ENCODE results near the gene SLC12A8. TPM values are rescaled to one million over a fixed set of nuclear protein-coding genes. Genes with fewer than 3 reads are reported as not detected.

Gene SLC12A8
- polyA plus RNA-seq, 1 experiment, result 8.4 TPM

DNA sequence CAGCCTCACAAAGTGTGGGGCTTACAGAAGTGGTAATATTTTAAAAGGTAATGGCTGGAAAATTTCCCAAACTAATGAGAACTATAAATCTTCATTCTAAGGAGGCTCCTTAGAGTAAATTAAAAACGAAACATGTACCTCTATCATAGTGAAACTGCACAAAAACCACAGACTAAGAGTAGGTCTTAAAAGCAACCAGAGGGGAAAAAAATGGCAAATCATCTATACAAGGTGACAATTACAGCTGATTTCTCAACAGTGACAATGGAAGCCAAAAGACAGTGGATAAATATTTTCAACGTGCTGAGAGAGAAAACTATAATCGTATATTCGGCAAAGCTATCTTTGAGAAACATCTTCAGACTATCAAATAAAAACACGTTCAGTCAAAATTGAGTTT is 177.3 kb downstream of the SLC12A8 start:
- Histone ChIP-seq H3K27me3 (ENCODE audit: control insufficient read depth, insufficient read depth, low read length) (no peaks in the 10 kb centered on the region), H3K4me3 (ENCODE audit: low read depth, low read length) (no peak overlapping the region), H3K36me3 (ENCODE audit: control insufficient read depth, insufficient read depth, low read length) (peaks cover 5% of the 10 kb centered on the region)
- TF ChIP-seq, protein P1, sequence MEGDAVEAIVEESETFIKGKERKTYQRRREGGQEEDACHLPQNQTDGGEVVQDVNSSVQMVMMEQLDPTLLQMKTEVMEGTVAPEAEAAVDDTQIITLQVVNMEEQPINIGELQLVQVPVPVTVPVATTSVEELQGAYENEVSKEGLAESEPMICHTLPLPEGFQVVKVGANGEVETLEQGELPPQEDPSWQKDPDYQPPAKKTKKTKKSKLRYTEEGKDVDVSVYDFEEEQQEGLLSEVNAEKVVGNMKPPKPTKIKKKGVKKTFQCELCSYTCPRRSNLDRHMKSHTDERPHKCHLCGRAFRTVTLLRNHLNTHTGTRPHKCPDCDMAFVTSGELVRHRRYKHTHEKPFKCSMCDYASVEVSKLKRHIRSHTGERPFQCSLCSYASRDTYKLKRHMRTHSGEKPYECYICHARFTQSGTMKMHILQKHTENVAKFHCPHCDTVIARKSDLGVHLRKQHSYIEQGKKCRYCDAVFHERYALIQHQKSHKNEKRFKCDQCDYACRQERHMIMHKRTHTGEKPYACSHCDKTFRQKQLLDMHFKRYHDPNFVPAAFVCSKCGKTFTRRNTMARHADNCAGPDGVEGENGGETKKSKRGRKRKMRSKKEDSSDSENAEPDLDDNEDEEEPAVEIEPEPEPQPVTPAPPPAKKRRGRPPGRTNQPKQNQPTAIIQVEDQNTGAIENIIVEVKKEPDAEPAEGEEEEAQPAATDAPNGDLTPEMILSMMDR (IDR thresholded peaks at IDR 0.05; ENCODE audit: insufficient read depth, low read depth, low read length), result no peak
- no peak for DNase-seq (ENCODE audit: low read depth)
- CTCF ChIA-PET, result interaction anchor here (0.9 kb wide), 1 partner anchor 10 kb away, joined by 3 read pairs; no protein-coding TSS in a partner anchor
- POLR2A ChIA-PET, result interaction anchor here (0.7 kb wide), 1 partner anchor 500 kb away, joined by 3 read pairs; no protein-coding TSS in a partner anchor

DNA sequence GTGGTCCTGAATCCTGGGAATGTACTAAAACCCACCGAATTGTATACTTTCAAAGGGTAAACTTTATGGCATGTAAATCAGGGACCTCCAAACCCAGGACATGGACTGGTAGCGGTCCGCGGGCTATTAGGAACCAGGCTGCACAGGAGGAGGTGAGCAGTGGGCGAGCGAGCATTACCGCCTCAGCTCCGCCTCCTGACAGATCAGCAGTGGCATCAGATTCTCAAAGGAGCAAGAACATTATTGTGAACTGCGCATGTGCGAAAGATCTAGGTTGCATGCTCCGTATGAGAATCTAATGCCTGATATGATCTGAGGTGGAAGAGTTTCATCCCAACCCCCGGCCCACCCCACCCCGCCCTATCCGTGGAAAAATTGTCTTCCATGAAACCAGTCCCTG is 178.9 kb downstream of the SLC12A8 start:
- Histone ChIP-seq H3K27me3 (ENCODE audit: control insufficient read depth, insufficient read depth, low read length) (no peaks in the 10 kb centered on the region), H3K4me3 (ENCODE audit: low read depth, low read length) (no peak overlapping the region), H3K36me3 (ENCODE audit: control insufficient read depth, insufficient read depth, low read length) (peaks cover 8% of the 10 kb centered on the region)
- no peak for DNase-seq (ENCODE audit: low read depth)
- CTCF ChIA-PET, result interaction anchor here (1.2 to 3.5 kb wide), 2 partner anchors 12 to 552 kb away, joined by 4 to 11 read pairs; no protein-coding TSS in a partner anchor
- TF ChIP-seq, protein P1 (IDR thresholded peaks at IDR 0.05; ENCODE audit: insufficient read depth, low read depth, low read length), result no peak
- POLR2A ChIA-PET, result no interaction called here

DNA sequence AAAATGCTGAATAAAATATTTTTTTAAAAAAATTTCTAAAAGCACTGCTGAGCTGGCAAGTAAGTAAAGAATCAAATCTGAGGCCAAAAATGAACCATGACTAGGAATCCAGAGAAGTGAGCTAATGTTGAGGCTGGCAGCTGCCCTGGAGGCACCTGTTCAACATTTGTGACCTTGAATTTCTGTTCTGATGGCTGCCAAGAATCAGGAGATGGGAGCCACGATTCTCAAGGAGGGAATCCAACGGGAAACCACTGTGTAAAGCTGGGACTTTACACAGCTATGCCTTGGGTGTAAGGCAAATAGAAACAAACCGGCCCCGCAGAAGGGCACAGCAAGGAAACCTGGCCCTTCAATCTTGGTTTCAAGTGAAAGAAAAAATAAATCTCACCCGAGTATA is 179.4 kb downstream of the SLC12A8 start:
- TF ChIP-seq, protein P1 (IDR thresholded peaks at IDR 0.05; ENCODE audit: insufficient read depth, low read depth, low read length), result no peak
- no peak for DNase-seq (ENCODE audit: low read depth)
- POLR2A ChIA-PET, result no interaction called here
- CTCF ChIA-PET, result interaction anchor here (1.2 to 3.5 kb wide), 2 partner anchors 12 to 552 kb away, joined by 4 to 11 read pairs; no protein-coding TSS in a partner anchor
- no peak overlapping the region for H3K4me3 ChIP-seq (ENCODE audit: low read depth, low read length)
- H3K27me3 ChIP-seq (ENCODE audit: control insufficient read depth, insufficient read depth, low read length), result no peaks in the 10 kb centered on the region
- peaks cover 10% of the 10 kb centered on the region for H3K36me3 ChIP-seq (ENCODE audit: control insufficient read depth, insufficient read depth, low read length)

DNA sequence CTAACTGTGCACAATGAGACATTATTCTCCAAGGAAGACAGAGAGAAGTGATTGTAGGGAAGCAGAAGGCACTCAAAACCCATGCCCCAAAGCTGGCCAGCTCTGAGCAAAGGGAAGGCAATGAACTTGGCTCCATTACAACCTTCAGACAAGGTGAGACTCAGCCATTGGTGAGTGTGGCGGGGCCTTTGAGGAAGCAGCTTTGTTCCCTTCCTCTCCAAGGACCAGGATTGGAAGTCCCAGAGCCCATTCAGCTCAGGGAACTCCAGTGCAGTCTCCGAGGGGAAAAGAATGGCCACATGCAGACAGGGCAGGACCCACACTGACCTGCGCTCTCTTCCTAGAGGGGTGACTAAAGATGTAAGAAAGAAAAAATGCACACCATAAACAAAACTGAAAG is 179.9 kb downstream of the SLC12A8 start:
- TF ChIP-seq, protein P1 (IDR thresholded peaks at IDR 0.05; ENCODE audit: insufficient read depth, low read depth, low read length), result no peak
- CTCF ChIA-PET, result interaction anchor here (0.5 to 3.5 kb wide), 3 partner anchors 11 to 553 kb away, joined by 3 to 11 read pairs (median 4); no protein-coding TSS in a partner anchor

More for the DNA sequence above, 179.9 kb downstream of the SLC12A8 start:
- Histone ChIP-seq H3K4me3 (ENCODE audit: low read depth, low read length) (no peak overlapping the region), H3K27me3 (ENCODE audit: control insufficient read depth, insufficient read depth, low read length) (no peaks in the 10 kb centered on the region), H3K36me3 (ENCODE audit: control insufficient read depth, insufficient read depth, low read length) (peaks cover 10% of the 10 kb centered on the region)
- no peak for DNase-seq (ENCODE audit: low read depth)
- POLR2A ChIA-PET, result no interaction called here

Small RNA genes lying within 50 kb of the gene (small RNA-seq; reads per million reads assigned to genes)
- not detected for gene MIR5092 (ENCODE audit: insufficient read length, low read depth, low replicate concordance)
- gene RNA5SP137 (ENCODE audit: insufficient read length, low read depth, low replicate concordance), result not detected
- gene RNU6-230P (ENCODE audit: insufficient read length, low read depth, low replicate concordance), result not detected

Other genes with a start within 250 kb of the SLC12A8 start
- 83.4 and 94.7 TPM in 2 replicates for gene HEG1, start 156.8 kb downstream of the SLC12A8 start, polyA plus RNA-seq (2011; rRNA removed)
- 18.4 and 31.7 TPM in 2 replicates for gene ZNF148, start 162.6 kb upstream of the SLC12A8 start, polyA plus RNA-seq (2011; rRNA removed)

Measured in BJ (cell line).